Measurements from ENCODE around the gene LEF1.

GRCh38 chr4:108141213-108141950, 27.4 kb downstream of the LEF1 start:
- no peak for TF ChIP-seq GATA3 (IDR thresholded peaks at IDR 0.05; ENCODE audit: low read depth, low read length)
- TF ChIP-seq GATA2 (IDR thresholded peaks at IDR 0.05; ENCODE audit: low read depth, low read length), result no peak
